HT1080 (cell line): ENCODE results near the gene TRERF1. TPM values are rescaled to one million over a fixed set of nuclear protein-coding genes. Genes with fewer than 3 reads are reported as not detected.

Experiments
- DNase-seq: peaks from one replicate; pipeline ENCODE4 v3.0.0-alpha.2; 2015; ENCODE audit warnings: low read depth
- total RNA-seq: library from RNA; depleted of rRNA; stranded (reverse); fragments of >200 nt; shearing (Covaris generic); gene quantifications from 2 replicates; pipeline ENCODE4 v1.2.3, GENCODE V29; 2014

TRERF1 gene
- total RNA-seq, 1 experiment from 2014 or later, result 11.4 TPM

GRCh38 chr6:42278131-42278853, 173.4 kb downstream of the TRERF1 start:
- peak; percentile 35 for DNase-seq

GRCh38 chr6:42276034-42276890, 175.5 kb downstream of the TRERF1 start:
- no peak for DNase-seq

GRCh38 chr6:42275376-42276033, 176.2 kb downstream of the TRERF1 start:
- no peak for DNase-seq

DNA sequence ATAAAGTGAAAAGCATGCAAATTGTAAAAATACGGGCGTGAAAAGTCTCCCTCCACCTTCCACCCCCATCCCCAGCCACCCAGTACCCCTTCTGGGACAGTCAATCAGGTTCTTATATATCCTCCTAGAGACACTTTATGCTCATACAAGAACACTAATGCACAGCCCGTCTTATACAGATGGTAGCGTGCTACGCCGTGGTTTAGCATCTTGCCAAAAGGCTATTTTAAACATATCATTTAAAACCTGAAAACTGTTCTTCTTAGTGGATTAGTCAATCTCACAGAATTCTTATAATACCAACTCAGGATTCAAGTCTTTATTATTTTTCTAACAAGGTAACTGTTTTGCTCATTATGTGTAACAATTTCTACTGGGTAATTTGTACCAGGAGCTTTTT, 176.8 kb downstream of the TRERF1 start:
- no peak for DNase-seq

- DNase-seq, result no peak
These were observed 179.6 kb downstream of the TRERF1 start for GRCh38 chr6:42271834-42272805.

DNA sequence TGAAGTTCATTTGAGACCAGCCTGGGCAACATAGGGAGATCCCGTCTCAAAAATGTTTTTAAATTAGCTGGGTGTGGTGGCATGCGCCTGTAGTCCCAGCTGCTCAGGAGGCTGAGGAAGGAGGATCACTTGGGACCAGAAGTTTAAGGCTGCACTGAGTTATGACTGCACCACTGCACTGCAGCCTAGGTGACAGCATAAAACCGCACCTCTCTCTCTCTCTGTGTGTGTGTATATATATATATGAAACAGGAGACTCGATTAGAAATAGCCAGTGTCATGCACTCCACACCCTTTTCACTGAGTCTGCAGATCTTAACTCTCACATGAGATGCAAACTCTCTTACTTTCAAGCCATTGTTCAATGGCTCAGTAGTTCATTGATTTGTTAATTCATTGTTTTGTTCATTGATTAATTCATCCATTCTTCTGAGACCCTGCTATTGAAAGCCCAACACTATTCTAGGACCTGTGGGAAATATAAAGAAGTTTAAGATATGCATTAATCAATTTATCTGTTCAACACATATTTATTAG, 181.7 kb downstream of the TRERF1 start:
- no peak for DNase-seq

- DNase-seq, result no peak
These were observed 182.2 kb downstream of the TRERF1 start for GRCh38 chr6:42269553-42269952.

GRCh38 chr6:42268835-42269204, 182.9 kb downstream of the TRERF1 start:
- no peak for DNase-seq

DNA sequence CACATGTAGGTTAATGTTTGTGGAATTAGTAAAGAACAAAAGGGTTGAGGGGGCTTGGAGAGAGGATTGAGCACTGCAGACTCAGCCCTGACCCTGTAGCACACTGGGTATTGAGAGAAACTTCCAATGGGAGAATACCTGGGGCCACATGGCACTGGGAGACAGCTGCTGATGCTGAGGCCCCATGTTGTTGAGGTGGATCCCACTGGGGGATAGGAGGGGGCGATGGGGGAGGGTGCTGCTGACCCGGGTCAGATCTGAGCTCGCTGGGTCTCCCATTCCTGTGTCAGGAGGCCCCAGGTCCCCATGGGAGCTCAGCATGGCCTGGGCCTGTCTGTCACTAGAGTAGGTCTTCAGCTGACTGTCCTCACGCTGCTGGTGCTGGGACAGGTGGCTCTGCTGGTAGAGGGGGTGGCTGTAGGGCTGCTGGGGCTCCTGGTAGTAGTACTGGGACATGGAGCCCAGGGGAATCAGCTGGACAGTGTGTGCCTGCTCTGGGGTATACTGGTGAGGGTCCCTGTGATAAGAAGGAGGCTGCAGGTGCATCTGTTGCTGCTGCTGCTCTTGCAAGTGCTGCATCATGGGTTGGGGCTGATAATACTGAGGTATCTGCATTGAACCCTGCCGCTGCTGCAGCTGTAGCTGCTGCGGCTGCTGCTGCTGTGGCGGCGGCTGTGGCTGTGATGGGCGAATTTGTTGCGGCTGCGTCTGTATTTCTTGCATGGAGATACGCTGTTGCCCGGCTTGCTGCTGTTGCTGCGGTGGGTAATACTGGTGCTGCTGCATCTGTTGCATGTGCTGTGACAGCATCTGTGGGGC, 183.5 kb downstream of the TRERF1 start:
- no peak for DNase-seq

DNA sequence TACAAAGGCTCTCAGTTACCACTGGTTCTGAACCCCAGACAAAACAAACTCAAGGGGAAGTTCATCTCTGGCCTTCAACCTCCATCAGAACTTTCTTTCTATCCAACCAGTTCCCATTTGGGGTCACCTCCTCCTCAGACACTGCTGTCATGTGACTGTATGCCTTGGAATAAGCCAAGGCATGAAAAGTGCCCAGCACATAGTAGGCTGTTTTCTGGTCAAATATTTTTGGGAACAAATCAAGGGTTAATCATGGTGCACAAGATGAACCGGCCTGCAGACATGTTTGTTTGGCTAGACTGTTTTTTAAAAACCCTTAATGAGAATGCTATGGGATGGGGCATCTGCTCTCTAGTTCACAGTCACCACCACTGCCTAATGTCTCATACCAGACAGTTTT, 185.2 kb downstream of the TRERF1 start:
- DNase-seq, result no peak

DNA sequence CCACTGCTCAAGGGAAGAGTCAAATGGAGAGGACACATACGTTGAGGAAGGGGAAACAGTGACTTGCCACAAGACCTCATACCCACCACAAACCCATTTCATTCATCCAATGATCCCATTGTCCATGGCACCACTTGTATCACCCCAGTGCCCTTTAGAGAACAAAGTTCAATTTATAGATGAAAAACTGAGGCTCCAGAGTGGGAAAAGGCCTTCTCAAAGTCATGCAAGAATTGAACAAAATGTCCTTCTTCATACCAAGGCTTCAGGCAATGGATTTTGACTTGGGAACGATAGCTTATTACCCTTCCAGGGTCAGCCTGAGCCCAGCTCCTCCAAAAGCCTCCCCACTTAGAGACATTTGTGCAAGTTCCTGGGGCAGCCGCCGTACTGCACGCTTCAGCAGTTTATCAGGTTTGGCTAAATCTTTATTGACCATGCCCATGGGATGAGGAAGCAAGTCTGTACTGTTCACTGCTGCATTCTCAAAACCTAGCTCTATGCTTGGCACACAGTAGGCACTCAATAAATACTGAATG, 186.8 kb downstream of the TRERF1 start:
- DNase-seq, result no peak

GRCh38 chr6:42264162-42264851, 187.4 kb downstream of the TRERF1 start:
- DNase-seq, result no peak

DNA sequence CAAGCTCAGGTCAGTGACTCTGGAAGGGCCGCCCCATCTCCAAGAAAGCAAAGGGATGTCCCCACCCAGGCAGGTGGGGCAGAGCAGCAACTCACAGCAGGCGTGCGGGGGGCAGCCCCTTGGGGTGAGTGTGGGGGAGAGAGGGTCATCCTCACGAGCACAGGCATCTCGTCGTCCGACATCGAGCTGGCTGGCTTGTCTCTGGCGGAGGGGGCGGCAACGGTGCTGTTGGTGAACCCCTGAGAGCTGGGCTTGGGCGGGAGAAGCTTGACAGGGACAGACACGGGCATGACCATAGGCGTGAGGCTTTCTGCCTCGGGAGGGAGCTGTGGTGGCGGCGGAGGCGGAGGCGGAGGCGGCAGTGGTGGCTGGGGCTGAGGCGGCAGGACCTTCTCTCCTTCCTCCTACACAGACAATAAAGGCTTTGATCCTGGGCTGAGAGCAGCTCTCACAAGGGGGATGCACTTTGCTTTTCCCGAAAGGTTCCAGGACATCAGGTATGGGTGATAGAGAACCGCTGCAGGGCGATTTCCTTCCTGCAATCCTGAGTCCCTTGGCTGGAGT, 188.5 kb downstream of the TRERF1 start:
- no peak for DNase-seq

DNA sequence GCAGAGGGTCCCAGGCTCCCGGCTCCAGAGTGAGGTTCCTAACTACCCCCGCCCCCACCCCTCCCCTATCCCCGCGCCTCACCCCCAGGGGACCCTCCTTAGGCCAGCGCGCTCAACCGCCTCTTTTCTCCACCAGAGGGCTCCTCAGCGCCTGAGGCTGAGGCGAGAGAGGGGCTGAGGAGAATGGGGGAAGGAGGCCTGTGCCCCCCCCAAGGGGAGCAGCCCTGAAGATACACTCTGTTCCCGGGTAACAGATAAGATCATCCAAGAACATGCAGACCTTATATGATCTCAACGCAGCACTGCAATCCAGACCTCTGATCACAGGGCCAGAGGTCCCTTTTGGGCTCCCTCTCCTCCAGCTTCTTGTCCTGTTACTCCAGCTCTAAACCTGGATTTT, 190.8 kb downstream of the TRERF1 start:
- no peak for DNase-seq

DNA sequence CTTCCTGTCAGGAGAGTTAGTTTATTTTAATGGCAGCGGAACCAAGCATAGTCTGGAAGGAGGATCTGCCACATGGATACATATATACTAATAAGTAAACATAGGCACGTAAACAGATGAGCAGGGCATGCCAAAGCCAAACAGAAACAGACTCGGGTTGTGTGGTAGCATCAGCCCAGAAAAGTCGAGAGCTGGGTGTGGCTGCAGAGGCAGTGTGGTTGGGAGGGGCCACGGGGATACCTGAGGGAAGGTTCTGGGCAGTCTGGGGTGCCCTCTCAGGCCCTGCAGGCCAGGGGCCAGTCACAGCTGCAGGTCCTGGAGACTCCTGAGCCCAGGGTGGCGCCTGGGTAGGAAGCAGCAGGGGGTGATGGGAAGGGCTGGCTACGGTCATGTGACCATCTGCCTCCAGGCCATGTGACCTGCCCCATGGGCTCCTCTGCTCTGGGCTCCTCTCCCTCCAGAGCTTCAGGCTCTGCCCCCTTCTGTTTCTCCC, 191.3 kb downstream of the TRERF1 start:
- DNase-seq, result peak; percentile 26

DNA sequence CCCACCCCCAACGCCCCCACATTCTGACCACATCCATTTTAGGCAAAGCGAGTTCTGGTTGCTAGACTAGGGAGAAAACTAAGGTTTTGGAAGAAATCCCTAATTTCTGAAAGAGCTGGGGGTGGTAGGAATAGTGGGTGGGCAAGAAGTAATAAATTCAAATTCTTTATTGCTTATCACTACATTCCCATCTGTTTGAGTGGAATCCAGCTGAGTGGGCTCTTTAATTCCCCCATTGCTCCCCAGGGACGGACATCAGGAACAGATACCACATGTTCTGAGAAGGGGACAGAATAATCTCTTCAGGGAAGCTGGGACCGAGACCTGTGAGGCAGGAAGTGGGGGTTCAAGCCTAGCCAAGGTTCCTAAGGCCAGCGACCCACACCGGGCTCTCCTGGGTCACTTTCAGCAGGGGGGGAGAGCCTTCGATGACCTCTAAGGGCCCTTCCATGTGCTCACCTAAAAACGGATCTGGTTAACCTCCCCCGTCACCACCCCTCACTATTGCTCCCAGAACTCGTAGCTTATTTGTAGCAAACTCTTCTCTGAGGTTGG, 191.8 kb downstream of the TRERF1 start:
- no peak for DNase-seq

- no peak for DNase-seq
These were observed 192.4 kb downstream of the TRERF1 start for GRCh38 chr6:42259286-42259685.

GRCh38 chr6:42257614-42258013, 194.1 kb downstream of the TRERF1 start:
- no peak for DNase-seq
